PC-3 (cell line): ENCODE data around the gene WDR62. TPM values are rescaled to one million over a fixed set of nuclear protein-coding genes. Genes with fewer than 3 reads are reported as not detected.

Experiments
- ATAC-seq: fragments of 200-7000 bp; cut with Tn5 transposase; 2 replicates; pipeline ENCODE4 v1.9.1; 2020; ENCODE audit warnings: mild to moderate bottlenecking, moderate library complexity
- BruUV-seq: library from RNA; stranded (reverse); fragments of 400-500 nt; replicated peaks from 2 replicates; lab custom pipeline; 2021; lab: Mats Ljungman, UMichigan
- CTCF ChIA-PET: fragments of 300-600 bp; sonication (Branson Sonifier 250); formaldehyde crosslinking; loops from one replicate; lab custom pipeline; 2022; ENCODE audit warnings: antibody characterized with exemption; lab: Charles Lee
- POLR2A ChIA-PET: fragments of 300-600 bp; sonication (Branson Sonifier 250); formaldehyde crosslinking; loops from one replicate; lab custom pipeline; 2022; ENCODE audit warnings: antibody characterized with exemption; ENCODE audit not compliant: unreplicated experiment; lab: Charles Lee
- DNase-seq: peaks from one replicate; pipeline ENCODE4 v3.0.0-alpha.2; 2015
- H2AFZ ChIP-seq: fragments of 300-600 bp; sonication (generic); 2 replicates; pipeline ENCODE4 v1.6.0; 2016; ENCODE audit warnings: antibody characterized with exemption, low read length
- H3F3A ChIP-seq: fragments of 300-600 bp; sonication (generic); one replicate; pipeline ENCODE4 v1.6.0; 2017; ENCODE audit warnings: antibody characterized with exemption, low read length, control low read depth, mild to moderate bottlenecking; ENCODE audit not compliant: unreplicated experiment
- H3K27ac ChIP-seq: fragments of 300-600 bp; sonication (generic); 2 replicates; pipeline ENCODE4 v1.5.1; 2016; ENCODE audit warnings: mild to moderate bottlenecking, low read length
- H3K27me3 ChIP-seq: fragments of 300-600 bp; sonication (generic); 2 replicates; pipeline ENCODE4 v1.6.1; 2016; ENCODE audit warnings: low read length, mixed read lengths
- H3K36me3 ChIP-seq: fragments of 300-600 bp; sonication (generic); 2 replicates; pipeline ENCODE4 v1.6.1; 2016; ENCODE audit warnings: low read depth, mixed run types, low read length, mixed read lengths
- H3K4me1 ChIP-seq: fragments of 300-600 bp; sonication (generic); 2 replicates; pipeline ENCODE4 v1.5.1; 2016; ENCODE audit warnings: low read length; ENCODE audit not compliant: insufficient read depth
- H3K4me2 ChIP-seq: fragments of 300-600 bp; sonication (generic); 2 replicates; pipeline ENCODE4 v1.6.0; 2016; ENCODE audit warnings: low read length
- H3K4me3 ChIP-seq: fragments of 300-600 bp; sonication (generic); 2 replicates; pipeline ENCODE4 v1.5.1; 2016; ENCODE audit warnings: mild to moderate bottlenecking, low read length, mixed read lengths
- H3K79me2 ChIP-seq: fragments of 300-600 bp; sonication (generic); 2 replicates; pipeline ENCODE4 v1.6.1; 2017; ENCODE audit warnings: low read length, mixed read lengths
- H3K9ac ChIP-seq: fragments of 300-600 bp; sonication (generic); 2 replicates; pipeline ENCODE4 v1.6.0; 2016; ENCODE audit warnings: mild to moderate bottlenecking, low read length
- H3K9me2 ChIP-seq: fragments of 300-600 bp; sonication (generic); replicated peaks from 2 replicates; pipeline ENCODE4 v1.6.1; 2016; ENCODE audit warnings: mixed run types, low read length, mixed read lengths
- H3K9me3 ChIP-seq: fragments of 300-600 bp; sonication (generic); 2 replicates; pipeline ENCODE4 v1.6.1; 2016; ENCODE audit warnings: low read length, mixed read lengths
- H4K20me1 ChIP-seq: fragments of 300-600 bp; sonication (generic); 2 replicates; pipeline ENCODE4 v1.6.1; 2016; ENCODE audit warnings: low read length, mixed read lengths
- EZH2 ChIP-seq: fragments of 300-600 bp; sonication (generic); IDR thresholded peaks from one replicate; pipeline ENCODE4 v1.6.1; 2017; ENCODE audit warnings: antibody characterized with exemption, mild to moderate bottlenecking, low read length; ENCODE audit not compliant: unreplicated experiment
- EZH2phosphoT487 ChIP-seq: fragments of 300-600 bp; sonication (generic); IDR thresholded peaks from 2 replicates; pipeline ENCODE4 v1.6.1; 2018; ENCODE audit warnings: mild to moderate bottlenecking, antibody characterized with exemption, low read length, borderline replicate concordance
- intact Hi-C: fragments of 100-400 bp; cut with micrococcal nuclease; formaldehyde crosslinking; loops from 2 replicates; pipeline ENCODE4 v1.9.0; 2023
- total RNA-seq: library from RNA; depleted of rRNA; stranded (reverse); fragments of >200 nt; gene quantifications from 2 replicates; pipeline ENCODE4 v1.2.3, GENCODE V29; 2014
- TF ChIP-seq, protein P1 (sequence below): fragments of 300-600 bp; sonication (generic); conservative IDR thresholded peaks from 2 replicates; pipeline ENCODE4 v1.5.1; 2017; ENCODE audit warnings: antibody characterized with exemption, low read depth, mild to moderate bottlenecking, low read length

The WDR62 gene
- total RNA-seq, 1 experiment from 2014 or later = 13.9 TPM

DNA sequence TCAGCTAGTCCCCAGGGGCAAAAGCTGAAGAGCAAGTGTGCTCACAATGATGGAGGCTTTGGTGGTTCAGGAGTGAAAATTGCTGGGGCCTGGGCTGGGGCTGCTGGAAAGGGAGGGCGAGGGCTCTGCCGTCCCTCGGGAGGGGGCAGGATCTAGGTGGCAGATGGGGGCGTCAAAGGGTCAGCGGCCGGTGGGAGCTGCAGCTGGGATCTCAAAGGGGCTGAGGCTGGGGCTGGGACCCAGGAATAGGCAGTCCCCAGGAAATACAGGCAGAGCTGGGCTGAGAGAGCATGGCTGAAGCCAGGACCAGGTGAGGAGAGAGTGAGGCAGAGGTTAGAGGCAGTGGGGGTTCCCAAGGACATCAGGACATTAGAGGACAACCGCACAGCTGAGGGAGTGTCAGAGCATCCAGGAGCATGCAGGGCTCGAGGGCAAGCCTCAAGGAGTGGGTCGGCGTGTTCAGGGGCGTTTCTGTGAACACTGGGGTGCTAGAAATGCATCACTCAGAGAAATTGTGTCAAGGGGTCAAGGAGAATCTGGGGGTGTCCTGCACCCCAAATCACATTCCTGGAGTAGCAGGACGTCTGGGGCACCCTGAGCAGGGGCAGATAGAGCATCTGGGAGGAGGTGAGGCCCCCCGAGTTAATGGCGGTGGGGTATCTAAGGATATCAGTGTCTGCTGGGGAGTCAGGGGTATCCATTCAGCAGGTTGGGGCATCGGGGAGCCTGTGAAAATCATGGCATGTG lies 44.9 kb upstream of the WDR62 start:
- Histone ChIP-seq H3K4me3 (peak overlapping the region; percentile 56), H3K36me3 (no peaks in the 10 kb centered on the region), H3K9ac (peak overlapping the region; percentile 40; the same call in 1 of the 2 replicates), H3K4me1 (peaks cover 11% of the 10 kb centered on the region), H3K4me2 (peak overlapping the region; percentile 83), H3K79me2 (peaks cover 14% of the 10 kb centered on the region), H3F3A (no peaks in the 10 kb centered on the region), H3K27ac (no peak overlapping the region), H2AFZ (peak overlapping the region; percentile 65), H3K9me3 (no peaks in the 10 kb centered on the region), H3K9me2 (no peaks in the 10 kb centered on the region), H3K27me3 (no peaks in the 10 kb centered on the region), H4K20me1 (no peaks in the 10 kb centered on the region)
- POLR2A ChIA-PET = no interaction called here
- ATAC-seq (no peak), DNase-seq (no peak)
- CTCF ChIA-PET = no interaction called here
- intact Hi-C loops = loop anchor here (5.0 kb wide), 1 partner anchor 42 kb away; the partner anchor contains the start of genes THAP8 and WDR62
- no TSS peak for BruUV-seq
- no peak for TF ChIP-seq EZH2phosphoT487
- no peak for TF ChIP-seq EZH2
- TF ChIP-seq, protein P1, sequence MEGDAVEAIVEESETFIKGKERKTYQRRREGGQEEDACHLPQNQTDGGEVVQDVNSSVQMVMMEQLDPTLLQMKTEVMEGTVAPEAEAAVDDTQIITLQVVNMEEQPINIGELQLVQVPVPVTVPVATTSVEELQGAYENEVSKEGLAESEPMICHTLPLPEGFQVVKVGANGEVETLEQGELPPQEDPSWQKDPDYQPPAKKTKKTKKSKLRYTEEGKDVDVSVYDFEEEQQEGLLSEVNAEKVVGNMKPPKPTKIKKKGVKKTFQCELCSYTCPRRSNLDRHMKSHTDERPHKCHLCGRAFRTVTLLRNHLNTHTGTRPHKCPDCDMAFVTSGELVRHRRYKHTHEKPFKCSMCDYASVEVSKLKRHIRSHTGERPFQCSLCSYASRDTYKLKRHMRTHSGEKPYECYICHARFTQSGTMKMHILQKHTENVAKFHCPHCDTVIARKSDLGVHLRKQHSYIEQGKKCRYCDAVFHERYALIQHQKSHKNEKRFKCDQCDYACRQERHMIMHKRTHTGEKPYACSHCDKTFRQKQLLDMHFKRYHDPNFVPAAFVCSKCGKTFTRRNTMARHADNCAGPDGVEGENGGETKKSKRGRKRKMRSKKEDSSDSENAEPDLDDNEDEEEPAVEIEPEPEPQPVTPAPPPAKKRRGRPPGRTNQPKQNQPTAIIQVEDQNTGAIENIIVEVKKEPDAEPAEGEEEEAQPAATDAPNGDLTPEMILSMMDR = no peak

DNA sequence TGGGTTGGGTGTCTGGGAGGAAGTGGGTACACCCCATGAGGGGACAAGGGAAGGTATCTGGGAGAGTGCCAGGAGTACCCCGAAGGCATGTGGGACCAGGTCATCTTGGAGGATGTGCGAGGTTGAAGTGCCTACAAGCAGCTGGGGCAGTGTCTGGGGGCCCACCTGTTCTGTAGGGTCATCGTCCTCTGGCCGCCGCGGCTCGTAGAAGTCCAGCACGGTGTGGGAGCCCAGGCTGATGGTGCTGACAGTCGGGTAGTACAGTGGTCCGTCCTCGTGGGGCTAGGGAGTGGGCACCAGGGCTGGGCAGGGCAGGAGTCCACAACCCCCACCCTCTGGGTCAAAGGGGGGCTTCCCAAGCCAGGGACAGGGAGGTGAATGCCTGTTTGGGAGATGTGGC lies 44.3 kb upstream of the WDR62 start:
- H3K27me3 ChIP-seq = no peaks in the 10 kb centered on the region
- ATAC-seq = no peak
- CTCF ChIA-PET = no interaction called here
- peaks cover 16% of the 10 kb centered on the region for H3K4me1 ChIP-seq
- H3K36me3 ChIP-seq = no peaks in the 10 kb centered on the region
- H3F3A ChIP-seq = no peaks in the 10 kb centered on the region
- H3K4me2 ChIP-seq = no peak overlapping the region
- H3K27ac ChIP-seq = no peak overlapping the region
- peaks cover 20% of the 10 kb centered on the region for H3K79me2 ChIP-seq
- no peaks in the 10 kb centered on the region for H3K9me2 ChIP-seq
- POLR2A ChIA-PET = no interaction called here
- BruUV-seq = no TSS peak
- intact Hi-C loops = loop anchor here (5.0 kb wide), 1 partner anchor 42 kb away; the partner anchor contains the start of genes THAP8 and WDR62
- no peak overlapping the region for H3K4me3 ChIP-seq
- no peak overlapping the region for H3K9ac ChIP-seq
- H2AFZ ChIP-seq = no peak overlapping the region
- H3K9me3 ChIP-seq = no peaks in the 10 kb centered on the region
- no peaks in the 10 kb centered on the region for H4K20me1 ChIP-seq
- TF ChIP-seq EZH2phosphoT487 (no peak), EZH2 (no peak)
- TF ChIP-seq, protein P1 = no peak
- DNase-seq = no peak
